ENCODE measurements around the gene MGAT4B.

- TF ChIP-seq CTCF (IDR thresholded peaks at IDR 0.05) (no peak), POLR2AphosphoS5 (IDR thresholded peaks at IDR 0.05; ENCODE audit: low read depth, low read length) (no peak; the same call in 1 of the 2 replicates), SIN3A (IDR thresholded peaks at IDR 0.05; ENCODE audit: borderline replicate concordance, insufficient read depth, low read depth, low read length) (no peak)
Measured at GRCh38 chr5:179816796-179817469, 10.3 kb upstream of the MGAT4B start.

Data from Panc1 (cell line).